OCI-LY3 (cell line): Measurements from ENCODE around the gene SLC6A13.

Experiments
- CTCF ChIP-seq: fragments of 200-600, 300-600 bp; sonication (generic); IDR thresholded peaks from 2 replicates; pipeline ENCODE4 v1.5.1; 2014; ENCODE audit warnings: antibody characterized with exemption, low read length, low read depth
- EZH2phosphoT487 ChIP-seq: fragments of 200-600 bp; shearing (Covaris generic); IDR thresholded peaks from 2 replicates; pipeline ENCODE4 v1.6.1; 2018; ENCODE audit warnings: antibody characterized with exemption, mixed run types, low read depth

DNA sequence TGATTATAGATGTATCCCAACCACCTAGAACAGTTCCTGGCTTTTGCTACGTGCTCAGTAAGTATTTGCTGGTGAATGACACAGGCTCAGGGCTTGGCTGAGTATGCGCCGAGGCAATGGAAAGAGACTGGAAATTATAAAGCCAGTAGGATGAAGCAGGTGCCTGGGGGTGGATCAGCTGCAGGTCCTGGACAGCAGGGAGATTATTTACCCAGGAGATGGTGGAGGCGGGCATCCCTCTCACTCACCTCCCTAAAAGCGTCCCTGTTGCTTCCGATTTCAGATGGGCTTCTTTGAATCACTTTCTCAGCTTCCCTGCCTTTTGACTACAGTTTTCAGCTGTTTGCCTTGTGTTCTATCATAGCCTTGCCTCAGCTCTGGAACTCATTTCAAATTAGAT is 6.4 kb downstream of the SLC6A13 start:
- TF ChIP-seq CTCF (no peak), EZH2phosphoT487 (no peak)
